ENCODE data around the gene TAS1R1.
A peak's percentile ranks its signal among the peaks of the same experiment; 100 is the strongest.

TAS1R1 gene

DNA sequence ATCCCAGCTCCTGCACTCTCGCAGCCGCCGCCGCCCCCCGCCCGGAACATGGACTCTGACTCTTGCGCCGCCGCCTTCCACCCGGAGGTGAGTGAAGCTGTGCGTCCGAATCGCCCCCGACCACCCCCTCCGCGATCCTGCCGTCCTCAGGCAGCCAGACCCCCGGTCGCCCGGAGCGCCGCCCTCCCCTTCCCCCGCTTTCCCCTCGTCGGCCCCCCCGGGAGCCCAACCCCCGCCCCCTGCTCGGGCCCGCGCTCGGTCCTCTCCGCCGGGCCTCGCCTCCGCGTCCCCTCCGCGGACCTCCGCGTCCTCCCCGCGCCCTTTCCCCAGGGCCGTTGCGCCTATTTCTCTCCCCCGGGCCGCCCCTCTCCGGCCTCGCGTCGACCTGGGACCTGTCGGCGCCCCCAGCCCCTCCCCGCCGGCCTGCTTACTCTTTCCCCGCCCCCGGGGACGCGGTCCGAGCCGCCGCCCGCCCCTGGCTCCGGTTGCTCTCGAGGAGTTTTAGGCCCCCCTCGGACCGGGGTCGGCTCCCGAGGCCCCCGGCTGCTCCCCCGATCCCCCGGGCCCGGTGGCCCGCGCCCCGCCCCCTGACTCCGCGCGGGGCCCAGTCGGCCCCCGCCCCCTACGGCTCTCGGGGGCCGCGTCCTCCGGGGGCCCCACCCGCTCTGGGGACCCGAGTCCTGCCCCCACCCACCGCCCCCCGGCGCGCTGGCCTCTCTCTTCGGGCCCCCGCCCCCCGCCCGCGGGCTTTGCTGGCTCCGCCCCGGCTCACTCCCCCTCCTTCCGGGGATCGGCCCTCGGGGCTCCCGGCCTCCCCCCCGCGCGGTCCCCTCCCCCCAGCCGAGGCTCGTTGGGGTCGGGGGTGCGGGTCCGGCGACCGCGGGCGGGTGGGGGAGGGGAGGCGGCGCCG, 59.2 kb downstream of the TAS1R1 start:
- DNase-seq: peak; percentile 65

DNA sequence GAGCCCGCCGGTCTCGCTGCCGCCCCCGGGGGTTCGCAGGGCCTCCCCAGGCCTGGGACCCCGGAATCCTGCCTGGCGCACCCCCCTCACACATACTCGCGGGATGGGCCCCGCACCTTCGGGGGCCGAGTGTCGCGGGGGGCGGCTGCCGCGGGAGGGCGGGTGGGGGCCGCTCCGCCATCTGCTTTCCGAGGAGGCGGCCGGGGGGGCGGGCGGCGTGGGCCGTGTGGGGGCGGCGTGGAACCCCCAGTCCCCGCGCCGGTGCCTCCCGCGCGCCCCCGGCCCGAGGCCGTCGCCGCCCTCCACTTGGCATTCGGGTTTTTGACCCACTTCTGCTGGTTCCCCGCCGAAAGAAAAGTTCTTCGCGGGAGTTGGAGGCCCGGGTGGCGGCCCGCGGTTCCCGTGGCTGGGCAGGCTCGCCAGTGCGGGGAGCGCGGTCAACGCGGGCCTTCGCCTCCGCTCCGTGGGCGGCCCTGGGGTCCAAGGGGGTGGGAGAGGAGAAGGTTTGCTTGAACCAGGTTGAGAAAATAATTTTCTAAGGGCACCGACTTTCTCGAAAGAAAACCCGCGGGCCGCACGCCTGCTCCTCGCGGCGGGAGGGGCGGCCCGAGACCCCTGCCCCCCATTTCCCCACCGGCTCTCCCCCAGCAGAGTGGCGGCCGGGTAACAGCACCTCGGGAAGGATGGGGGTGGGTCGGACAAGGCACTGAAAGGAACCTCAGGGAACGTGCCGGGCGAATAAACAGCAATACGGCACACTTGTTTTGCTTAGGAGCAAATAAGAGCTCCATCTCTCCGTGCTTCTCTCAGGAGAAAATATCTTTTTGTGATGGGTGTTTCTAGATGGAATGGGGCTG, 60.0 kb downstream of the TAS1R1 start:
- no peak for DNase-seq

GRCh38 chr1:6619045-6619444, 63.9 kb downstream of the TAS1R1 start:
- DNase-seq: no peak

- no peak for DNase-seq
These were observed 66.6 kb downstream of the TAS1R1 start for GRCh38 chr1:6621429-6622391.

DNA sequence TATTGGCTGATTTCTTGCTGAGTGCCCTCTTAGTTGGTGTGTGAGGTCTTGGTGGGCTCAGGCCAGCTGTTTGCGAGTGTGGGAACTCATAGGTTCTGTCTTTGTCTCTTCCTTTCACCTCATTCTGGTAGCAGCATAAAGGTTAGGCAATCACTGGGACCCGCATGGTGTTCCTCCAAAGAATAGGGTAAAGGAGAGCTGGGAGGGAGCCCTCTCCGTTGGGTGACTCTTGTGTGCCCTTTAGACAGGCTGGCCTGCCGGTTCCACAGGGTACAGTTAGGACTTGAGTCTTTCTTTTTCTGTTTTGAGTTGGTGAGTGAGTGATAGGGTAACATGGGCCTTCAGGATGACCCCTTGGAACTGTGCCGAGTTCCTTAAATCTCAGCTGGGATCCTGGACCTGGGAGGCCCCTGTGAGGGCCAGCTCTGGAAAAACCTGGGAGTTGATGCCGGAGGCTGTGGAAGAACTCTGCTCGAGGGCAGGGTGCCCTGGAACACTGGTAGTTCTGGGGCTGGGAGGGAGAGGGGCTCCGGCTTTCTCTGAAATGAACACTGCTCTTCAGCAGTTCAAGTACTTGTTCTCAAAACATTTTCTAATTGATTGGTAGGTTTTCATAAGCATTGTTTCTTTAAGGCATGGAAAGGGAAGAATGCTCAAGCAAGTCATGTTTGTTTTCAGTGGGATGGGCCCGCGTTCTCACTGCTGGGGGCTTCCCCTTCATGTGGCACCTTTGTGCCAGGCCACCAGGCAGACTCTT, 67.5 kb downstream of the TAS1R1 start:
- no peak for DNase-seq

DNA sequence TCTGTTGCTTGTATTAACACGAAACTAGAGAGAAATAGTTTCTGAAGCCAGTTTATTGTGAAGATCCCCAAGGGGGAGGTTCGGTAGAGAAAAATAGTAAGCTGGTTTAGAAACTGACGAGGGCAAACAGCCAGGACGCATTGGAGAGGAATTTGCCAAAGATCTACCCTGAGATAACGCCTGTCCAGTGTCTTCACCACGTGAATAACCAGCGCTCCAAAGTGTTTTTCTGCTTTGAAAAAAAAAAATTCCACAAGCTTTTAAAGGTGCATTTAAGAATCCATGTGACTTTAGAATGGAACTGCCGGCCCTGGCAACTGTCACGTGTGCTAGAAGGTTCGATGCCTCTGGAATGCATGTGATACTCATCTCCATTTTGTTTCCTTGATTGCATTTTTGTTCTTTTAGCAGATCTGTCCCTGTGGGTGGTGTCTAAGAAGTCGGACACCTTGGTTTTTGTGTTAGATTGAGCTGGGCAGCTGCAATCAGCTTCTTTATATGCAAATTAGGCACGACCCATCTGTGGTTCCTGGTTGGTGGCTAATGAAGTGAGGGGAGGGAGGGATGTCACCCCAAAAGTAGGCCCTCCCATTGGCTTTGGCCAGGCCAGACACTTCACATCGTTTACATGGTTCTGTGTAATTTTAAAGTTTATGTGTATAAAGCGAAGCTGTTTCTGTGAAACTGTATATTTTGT, 68.3 kb downstream of the TAS1R1 start:
- DNase-seq: no peak

DNA sequence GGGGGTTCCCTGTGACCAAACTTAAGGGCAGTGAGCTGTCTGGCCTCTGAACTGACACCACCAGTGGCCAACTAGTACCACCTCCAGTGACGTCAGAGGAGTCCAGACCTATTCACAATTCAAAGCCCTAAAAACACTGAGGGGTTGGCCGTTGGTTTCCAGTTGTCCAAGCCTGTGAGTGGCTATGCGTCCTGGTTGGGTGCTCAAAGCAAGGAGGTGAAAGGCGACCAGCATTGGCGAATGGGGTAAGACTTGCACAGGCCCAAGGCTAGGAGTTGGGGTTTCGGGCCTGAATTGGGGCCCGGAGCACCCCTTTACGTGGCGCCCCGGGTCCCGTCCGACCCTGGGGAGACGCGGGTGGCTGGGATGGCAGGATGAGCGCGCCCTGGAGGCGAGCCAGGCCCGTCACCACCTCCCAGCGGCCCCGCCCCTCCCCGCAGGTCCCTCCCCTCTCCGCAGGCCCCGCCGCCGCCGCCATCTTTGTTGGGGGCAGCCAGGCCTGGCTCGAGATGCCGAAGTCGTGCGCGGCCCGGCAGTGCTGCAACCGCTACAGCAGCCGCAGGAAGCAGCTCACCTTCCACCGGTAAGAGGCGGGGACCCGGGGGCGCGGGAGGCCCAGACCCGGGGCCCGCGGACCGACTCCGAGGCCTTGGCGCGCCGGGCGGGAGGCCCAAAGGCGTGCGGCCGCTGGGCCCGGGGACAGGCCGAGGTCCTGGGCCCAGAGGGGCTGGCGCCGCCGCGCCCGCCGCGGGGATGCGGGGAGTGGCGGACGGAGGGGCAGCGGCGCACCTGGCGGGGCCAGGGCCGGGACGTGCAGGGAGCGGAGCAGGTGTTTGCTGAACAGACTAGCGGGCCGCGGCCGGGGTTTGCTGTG, 69.8 kb downstream of the TAS1R1 start, which contains the start of gene THAP3:
THAP3 (plus strand) TSS at position 159 of the 874 bp plus-strand sequence; CDS start at position 510, 351 bp downstream.
- peak; percentile 92 for DNase-seq

GRCh38 chr1:6625584-6626149, 70.6 kb downstream of the TAS1R1 start:
- peak; percentile 26 for DNase-seq

DNA sequence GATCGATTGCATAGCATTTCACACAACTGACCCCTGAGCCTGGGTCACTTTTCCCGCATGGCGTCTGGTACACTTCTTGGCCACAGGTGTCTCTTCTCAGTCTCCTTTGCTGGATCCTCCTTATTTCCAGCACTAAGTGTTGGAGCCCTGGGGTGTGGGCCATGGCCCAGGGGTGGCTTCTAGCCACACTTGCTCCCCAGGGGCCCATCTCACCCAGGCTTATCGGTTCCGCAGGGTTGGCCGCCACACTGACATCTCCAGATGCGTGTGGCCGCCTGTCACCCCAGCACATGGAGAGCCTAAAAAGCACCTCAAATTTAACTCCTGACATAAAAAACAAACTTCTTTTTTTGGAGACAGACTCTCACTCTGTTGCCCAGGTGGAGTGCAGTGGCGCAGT, 71.9 kb downstream of the TAS1R1 start:
- DNase-seq: no peak

DNA sequence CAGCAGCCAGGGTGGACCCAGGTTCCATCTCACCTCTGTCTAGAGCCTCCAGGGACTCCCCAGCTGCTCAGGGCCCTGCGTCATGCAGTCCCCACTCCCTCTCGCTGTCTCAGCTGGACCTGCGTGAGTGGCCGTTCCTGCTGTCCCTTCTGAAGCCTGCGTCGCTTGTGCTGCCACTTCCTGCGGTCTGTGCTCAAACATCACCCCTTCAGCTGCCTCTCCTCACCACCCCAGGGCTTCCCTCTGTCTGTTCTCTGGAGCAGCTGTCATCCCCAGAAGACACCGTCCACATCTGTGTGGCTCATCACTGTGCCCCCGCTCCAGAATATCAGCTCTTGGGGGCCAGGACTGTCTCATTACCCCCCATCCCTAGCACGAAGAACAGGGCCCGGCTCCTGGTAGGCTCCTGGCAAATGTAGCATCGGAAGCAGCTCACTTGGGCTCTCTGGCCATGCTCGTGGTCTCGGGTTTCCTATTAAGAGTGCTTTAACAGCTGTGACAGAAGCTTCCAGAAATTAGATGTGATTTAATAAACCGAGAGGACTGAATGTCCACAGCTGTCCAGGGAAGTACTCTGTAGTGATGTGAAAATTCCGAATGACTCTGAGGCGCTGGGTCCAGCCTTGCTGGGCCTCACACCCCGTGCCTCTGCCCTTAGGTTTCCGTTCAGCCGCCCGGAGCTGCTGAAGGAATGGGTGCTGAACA, 72.9 kb downstream of the TAS1R1 start:
- DNase-seq: no peak

- DNase-seq: no peak
These were observed 73.9 kb downstream of the TAS1R1 start for GRCh38 chr1:6628971-6629479.

Measured in activated CD4-positive, alpha-beta T cell treated with anti-CD3 and anti-CD28 coated beads for 48 hours (primary cell).